HepG2 (cell line): ENCODE data around the gene DUSP12. TPM values are rescaled to one million over a fixed set of nuclear protein-coding genes. Genes with fewer than 3 reads are reported as not detected.
A peak's percentile ranks its signal among the peaks of the same experiment; 100 is the strongest.

Experiments
- CBX5 ChIP-seq: sonication (generic); formaldehyde crosslinking; IDR thresholded peaks from 2 replicates; pipeline ENCODE4 v1.4.0; 2020; ENCODE audit warnings: missing genetic modification reagents, borderline replicate concordance
- DMTF1 ChIP-seq: sonication (generic); formaldehyde crosslinking; IDR thresholded peaks from 2 replicates; pipeline ENCODE4 v1.4.0; 2020; ENCODE audit warnings: mild to moderate bottlenecking, missing genetic modification reagents
- GTF3A ChIP-seq: sonication (generic); formaldehyde crosslinking; conservative IDR thresholded peaks from 2 replicates; pipeline ENCODE4 v1.4.0; 2020; ENCODE audit warnings: mild to moderate bottlenecking, missing genetic modification reagents
- HIVEP1 ChIP-seq: sonication (generic); formaldehyde crosslinking; IDR thresholded peaks from 2 replicates; pipeline ENCODE4 v1.4.0; 2020; ENCODE audit warnings: mild to moderate bottlenecking, missing genetic modification reagents
- HNRNPLL ChIP-seq: fragments of 200-400 bp; formaldehyde crosslinking; IDR thresholded peaks from 2 replicates; pipeline ENCODE4 v1.6.1; 2017; ENCODE audit warnings: mild to moderate bottlenecking, low read depth, low read length; ENCODE audit not compliant: poor library complexity, severe bottlenecking
- KDM5B ChIP-seq: sonication (generic); formaldehyde crosslinking; IDR thresholded peaks from 2 replicates; pipeline ENCODE4 v1.4.0; 2020; ENCODE audit warnings: missing genetic modification reagents, mild to moderate bottlenecking, borderline replicate concordance
- KLF11 ChIP-seq: IDR thresholded peaks from 2 replicates; pipeline ENCODE4 v1.6.1; 2016; ENCODE audit warnings: missing compliant biosample characterization
- KLF16 ChIP-seq, 2 experiments: sonication (generic) in 1 of 2; formaldehyde crosslinking in 1 of 2; IDR thresholded peaks; 2 replicates each; pipeline versions ENCODE4 v1.6.1 to v1.8.0; 2016 to 2023; ENCODE audit warnings: missing genetic modification reagents in 2 of 2, missing compliant biosample characterization in 1 of 2
- NFATC3 ChIP-seq: sonication (generic); formaldehyde crosslinking; IDR thresholded peaks from 2 replicates; pipeline ENCODE4 v1.5.1; 2020; ENCODE audit warnings: mild to moderate bottlenecking, missing genetic modification reagents
- ONECUT2 ChIP-seq: sonication (generic); formaldehyde crosslinking; IDR thresholded peaks from 2 replicates; pipeline ENCODE4 v1.4.0; 2020; ENCODE audit warnings: missing genetic modification reagents
- RCOR2 ChIP-seq: IDR thresholded peaks from 2 replicates; pipeline ENCODE4 v1.6.1; 2016; ENCODE audit warnings: missing biosample characterization, missing genetic modification reagents
- RFX5 ChIP-seq: IDR thresholded peaks from 2 replicates; pipeline ENCODE4 v1.6.1; 2011; ENCODE audit warnings: low read depth, low read length, improper control_type of control experiment
- SAP130 ChIP-seq: IDR thresholded peaks from 2 replicates; pipeline ENCODE4 v1.6.1; 2016; ENCODE audit warnings: low read depth
- STAG1 ChIP-seq: sonication (generic); formaldehyde crosslinking; IDR thresholded peaks from 2 replicates; pipeline ENCODE4 v1.4.0; 2020; ENCODE audit warnings: missing genetic modification reagents
- ZEB1 ChIP-seq: IDR thresholded peaks from 2 replicates; pipeline ENCODE4 v1.6.1; 2012; ENCODE audit warnings: mild to moderate bottlenecking, low read depth, inconsistent platforms; ENCODE audit not compliant: insufficient replicate concordance
- ZFP36L1 ChIP-seq: sonication (generic); formaldehyde crosslinking; IDR thresholded peaks from 2 replicates; pipeline ENCODE4 v1.8.0; 2022; ENCODE audit warnings: mild to moderate bottlenecking, missing genetic modification reagents, moderate library complexity
- ZFP36L2 ChIP-seq: sonication (generic); formaldehyde crosslinking; IDR thresholded peaks from 2 replicates; pipeline ENCODE4 v1.4.0; 2020; ENCODE audit warnings: missing genetic modification reagents
- ZNF253 ChIP-seq: sonication (generic); formaldehyde crosslinking; IDR thresholded peaks from 2 replicates; pipeline ENCODE4 v1.8.0; 2022; ENCODE audit warnings: mild to moderate bottlenecking, missing genetic modification reagents, borderline replicate concordance
- ZNF329 ChIP-seq: sonication (generic); formaldehyde crosslinking; IDR thresholded peaks from 2 replicates; pipeline ENCODE4 v1.9.0; 2021; ENCODE audit warnings: low read depth, mild to moderate bottlenecking, missing genetic modification reagents
- ZNF607 ChIP-seq: sonication (generic); formaldehyde crosslinking; IDR thresholded peaks from 2 replicates; pipeline ENCODE4 v1.5.1; 2020; ENCODE audit warnings: missing genetic modification reagents, mild to moderate bottlenecking, borderline replicate concordance
- ZNF788 ChIP-seq: sonication (generic); formaldehyde crosslinking; IDR thresholded peaks from 2 replicates; pipeline ENCODE4 v1.5.0; 2020; ENCODE audit warnings: mild to moderate bottlenecking, missing genetic modification reagents, borderline replicate concordance
- polyA plus RNA-seq, 8 experiments: library from polyadenylated mRNA; depleted of rRNA in 3 of 8; stranded (reverse) in 7 of 8; unstranded in 1 of 8; fragments of >200 nt; fragmentation: Illumina TruSeq in 4 of 8; extraction: Trizol in 4 of 8; gene quantifications; 2 replicates each; pipeline versions ENCODE4 v1.2.1 to v1.2.3, GENCODE V29; 2011 to 2016; ENCODE audit warnings: low read depth in 4 of 8, missing spikeins in 1 of 8, mixed read lengths in 1 of 8; ENCODE audit not compliant: insufficient read depth in 1 of 8
- total RNA-seq, 5 experiments: library from RNA; depleted of rRNA; stranded (reverse); fragments of >200 nt; fragmentation: Illumina TruSeq; extraction: Trizol; gene quantifications; 2 replicates each; pipeline ENCODE4 v1.2.3, GENCODE V29; 2016; ENCODE audit warnings: low read depth in 1 of 5
- TF ChIP-seq, protein P1 (sequence below): sonication (generic); formaldehyde crosslinking; conservative IDR thresholded peaks from 2 replicates; pipeline ENCODE4 v1.8.1; 2023; ENCODE audit warnings: missing genetic modification reagents
- TF ChIP-seq, protein P2 (sequence below): IDR thresholded peaks from 2 replicates; pipeline ENCODE4 v1.6.1; 2016; ENCODE audit warnings: low read depth, borderline replicate concordance
- TF ChIP-seq, protein P3 (sequence below): sonication (generic); formaldehyde crosslinking; IDR thresholded peaks from 2 replicates; pipeline ENCODE4 v1.9.0; 2021; ENCODE audit warnings: missing genetic modification reagents, mild to moderate bottlenecking, borderline replicate concordance

The DUSP12 gene
- total and polyA plus RNA-seq, 2 of the 13 experiments (the other 11 are each of a cell fraction or from before 2014, with no cell fraction given) = 36.7 to 37.1 TPM

DNA sequence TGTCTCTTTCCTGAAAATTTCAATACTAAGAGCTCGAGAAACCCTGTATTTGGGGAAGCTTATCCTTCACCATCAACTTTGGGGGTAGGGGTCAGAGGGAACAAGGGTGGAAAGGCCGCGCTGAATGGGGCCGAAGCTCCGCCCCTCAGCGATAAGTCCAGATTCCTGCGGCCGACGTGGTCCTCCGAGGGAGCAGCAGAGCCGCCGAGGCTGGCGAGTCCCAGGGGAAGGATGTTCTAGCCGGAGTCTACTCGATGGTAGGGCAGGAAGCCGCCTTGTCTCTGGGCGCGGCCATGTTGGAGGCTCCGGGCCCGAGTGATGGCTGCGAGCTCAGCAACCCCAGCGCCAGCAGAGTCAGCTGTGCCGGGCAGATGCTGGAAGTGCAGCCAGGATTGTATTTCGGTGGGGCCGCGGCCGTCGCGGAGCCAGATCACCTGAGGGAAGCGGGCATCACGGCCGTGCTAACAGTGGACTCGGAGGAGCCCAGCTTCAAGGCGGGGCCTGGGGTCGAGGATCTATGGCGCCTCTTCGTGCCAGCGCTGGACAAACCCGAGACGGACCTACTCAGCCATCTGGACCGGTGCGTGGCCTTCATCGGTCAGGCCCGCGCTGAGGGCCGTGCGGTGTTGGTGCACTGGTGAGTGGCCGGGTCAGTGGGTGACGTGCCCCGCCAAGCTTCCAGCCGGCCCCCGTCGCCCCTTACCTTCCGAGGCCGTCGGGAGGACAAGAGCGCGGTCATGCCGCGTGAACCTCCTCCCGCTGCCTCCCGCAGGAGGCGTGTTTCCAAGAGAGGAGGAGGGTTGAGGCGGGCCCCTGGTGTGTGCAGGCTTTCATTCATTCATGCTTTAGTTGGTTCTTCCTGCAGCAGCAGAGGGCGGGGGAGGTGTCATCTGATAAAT, at the start of gene DUSP12 (continued):
- TF ChIP-seq GTF3A = peak; percentile 90
- TF ChIP-seq, protein P1, sequence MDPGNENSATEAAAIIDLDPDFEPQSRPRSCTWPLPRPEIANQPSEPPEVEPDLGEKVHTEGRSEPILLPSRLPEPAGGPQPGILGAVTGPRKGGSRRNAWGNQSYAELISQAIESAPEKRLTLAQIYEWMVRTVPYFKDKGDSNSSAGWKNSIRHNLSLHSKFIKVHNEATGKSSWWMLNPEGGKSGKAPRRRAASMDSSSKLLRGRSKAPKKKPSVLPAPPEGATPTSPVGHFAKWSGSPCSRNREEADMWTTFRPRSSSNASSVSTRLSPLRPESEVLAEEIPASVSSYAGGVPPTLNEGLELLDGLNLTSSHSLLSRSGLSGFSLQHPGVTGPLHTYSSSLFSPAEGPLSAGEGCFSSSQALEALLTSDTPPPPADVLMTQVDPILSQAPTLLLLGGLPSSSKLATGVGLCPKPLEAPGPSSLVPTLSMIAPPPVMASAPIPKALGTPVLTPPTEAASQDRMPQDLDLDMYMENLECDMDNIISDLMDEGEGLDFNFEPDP = no peak
- TF ChIP-seq ZFP36L2 (CRISPR knock-in tag) = no peak
- TF ChIP-seq HNRNPLL = peak; percentile 54
- peak; percentile 87; the same call in 1 of the 2 replicates for TF ChIP-seq KDM5B (CRISPR knock-in tag)
- TF ChIP-seq ONECUT2 = no peak
- no peak for TF ChIP-seq ZEB1
- TF ChIP-seq STAG1 (CRISPR knock-in tag) = no peak; the same call in 1 of the 2 replicates
- peak; percentile 94; the same call in 1 of the 2 replicates for TF ChIP-seq ZNF253 (CRISPR knock-in tag)
- TF ChIP-seq, protein P2, sequence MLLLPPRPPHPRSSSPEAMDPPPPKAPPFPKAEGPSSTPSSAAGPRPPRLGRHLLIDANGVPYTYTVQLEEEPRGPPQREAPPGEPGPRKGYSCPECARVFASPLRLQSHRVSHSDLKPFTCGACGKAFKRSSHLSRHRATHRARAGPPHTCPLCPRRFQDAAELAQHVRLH (CRISPR knock-in tag) = peak; percentile 43; the same call in 1 of the 2 replicates
- TF ChIP-seq ZFP36L1 (CRISPR knock-in tag) = peak; percentile 75; the same call in 1 of the 2 replicates
- TF ChIP-seq KLF11 (CRISPR knock-in tag) = peak; percentile 33
- TF ChIP-seq HIVEP1 (CRISPR knock-in tag) = peak; percentile 57
- TF ChIP-seq RCOR2 = 0 out of 2 replicates have a peak, but pooled peaks have one; percentile 7
- no peak for TF ChIP-seq RFX5
- TF ChIP-seq KLF16 (CRISPR knock-in tag; IDR thresholded peaks at IDR 0.05) = peak in 1 of 2 experiments; percentile 58; a peak in 1 of 4 replicates
- peak; percentile 75 for TF ChIP-seq SAP130
- TF ChIP-seq NFATC3 (CRISPR knock-in tag) = no peak
- TF ChIP-seq ZNF788 (CRISPR knock-in tag) = peak; percentile 87; the same call in 1 of the 2 replicates
- TF ChIP-seq ZNF329 = peak; percentile 77; the same call in 1 of the 2 replicates
- peak; percentile 59; the same call in 1 of the 2 replicates for TF ChIP-seq ZNF607 (CRISPR knock-in tag)
- TF ChIP-seq DMTF1 (CRISPR knock-in tag) = no peak
- TF ChIP-seq, protein P3, sequence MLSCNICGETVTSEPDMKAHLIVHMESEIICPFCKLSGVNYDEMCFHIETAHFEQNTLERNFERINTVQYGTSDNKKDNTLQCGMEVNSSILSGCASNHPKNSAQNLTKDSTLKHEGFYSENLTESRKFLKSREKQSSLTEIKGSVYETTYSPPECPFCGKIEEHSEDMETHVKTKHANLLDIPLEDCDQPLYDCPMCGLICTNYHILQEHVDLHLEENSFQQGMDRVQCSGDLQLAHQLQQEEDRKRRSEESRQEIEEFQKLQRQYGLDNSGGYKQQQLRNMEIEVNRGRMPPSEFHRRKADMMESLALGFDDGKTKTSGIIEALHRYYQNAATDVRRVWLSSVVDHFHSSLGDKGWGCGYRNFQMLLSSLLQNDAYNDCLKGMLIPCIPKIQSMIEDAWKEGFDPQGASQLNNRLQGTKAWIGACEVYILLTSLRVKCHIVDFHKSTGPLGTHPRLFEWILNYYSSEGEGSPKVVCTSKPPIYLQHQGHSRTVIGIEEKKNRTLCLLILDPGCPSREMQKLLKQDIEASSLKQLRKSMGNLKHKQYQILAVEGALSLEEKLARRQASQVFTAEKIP (CRISPR knock-in tag) = no peak
- TF ChIP-seq CBX5 = peak; percentile 63; the same call in 1 of the 2 replicates
